IPS-NIHi7 (cell line): ENCODE data around the gene GANAB.
A peak's percentile ranks its signal among the peaks of the same experiment; 100 is the strongest.
"Not testable (repeated sequence)": the region's sequence is repeated elsewhere in the genome, so short reads cannot be mapped to it uniquely, and the experiment has no call there.

ENCODE experiments used
- DNase-seq: peaks from one replicate; pipeline ENCODE4 v3.0.0; 2012; ENCODE audit warnings: mixed read lengths; ENCODE audit errors: extremely low spot score

GANAB gene

GRCh38 chr11:62667460-62667859 is 21.0 kb upstream of the GANAB start:
- DNase-seq, result no peak

- DNase-seq, result no peak
Measured at GRCh38 chr11:62666259-62666926, 20.0 kb upstream of the GANAB start.

GRCh38 chr11:62665599-62666258 is 19.3 kb upstream of the GANAB start:
- DNase-seq, result peak; percentile 15

- DNase-seq, result peak; percentile 96
Measured at GRCh38 chr11:62665075-62665598, 18.7 kb upstream of the GANAB start, which contains the start of the genes C11orf98 and CSKMT. Gene C11orf98, minus strand, starts transcription at chr11:62665210. Its CDS starts 41 bp downstream, at chr11:62665169. Gene CSKMT, plus strand, starts transcription at chr11:62665312. Its CDS starts 568 bp downstream, at chr11:62665880.

GRCh38 chr11:62664405-62665074 is 18.1 kb upstream of the GANAB start:
- peak; percentile 62 for DNase-seq

GRCh38 chr11:62656796-62657429 is 10.5 kb upstream of the GANAB start:
- DNase-seq, result no peak

- DNase-seq, result no peak
Measured at GRCh38 chr11:62654297-62654696, 7.9 kb upstream of the GANAB start.

- DNase-seq, result no peak
Measured at GRCh38 chr11:62652161-62653006, 6.0 kb upstream of the GANAB start.

GRCh38 chr11:62650283-62650682 is 3.9 kb upstream of the GANAB start:
- not testable (repeated sequence) for DNase-seq

GRCh38 chr11:62649486-62649885 is 3.1 kb upstream of the GANAB start:
- no peak for DNase-seq

- DNase-seq, result no peak
Measured at GRCh38 chr11:62648967-62649364, 2.6 kb upstream of the GANAB start.

- DNase-seq, result no peak
Measured at GRCh38 chr11:62648185-62648966, 2.0 kb upstream of the GANAB start.

- no peak for DNase-seq
Measured at GRCh38 chr11:62647609-62648005, 1.2 kb upstream of the GANAB start.

GRCh38 chr11:62646825-62647608 is 604 bp upstream of the GANAB start:
- DNase-seq, result peak; percentile 22

- DNase-seq, result no peak
Measured at GRCh38 chr11:62645671-62645945, 805 bp downstream of the GANAB start.

GRCh38 chr11:62644220-62644619 is 2.2 kb downstream of the GANAB start:
- no peak for DNase-seq

- DNase-seq, result no peak
Measured at GRCh38 chr11:62632492-62632891, 13.9 kb downstream of the GANAB start.

- DNase-seq, result no peak
Measured at GRCh38 chr11:62627713-62628112, 18.7 kb downstream of the GANAB start.

- DNase-seq, result no peak
Measured at GRCh38 chr11:62622476-62623089, 23.8 kb downstream of the GANAB start.
